ENCODE data around the gene ZNF445.

Gene ZNF445

GRCh38 chr3:44518782-44519156 lies 41.3 kb upstream of the ZNF445 start:
- Histone ChIP-seq H3K18ac (ENCODE audit: low read depth in 1 of 2, low read length in 2 of 2) (no peak overlapping the region), H3K4ac (ENCODE audit: low read depth in 1 of 2, low read length in 2 of 2) (no peak overlapping the region), H2AFZ (ENCODE audit: low read depth, low read length) (no peak overlapping the region), H3K27me3 (ENCODE audit: control insufficient read depth in 1 of 2, insufficient read depth in 1 of 2, low read length in 2 of 2) (peaks cover 0 to 36% of the 10 kb centered on the region in 2 experiments), H3K4me3 (ENCODE audit: insufficient read depth in 1 of 2, low read depth in 1 of 2, low read length in 2 of 2) (no peak overlapping the region), H3K23ac (ENCODE audit: low read length in 2 of 2) (no peak overlapping the region), H3K27ac (ENCODE audit: low read length, poor library complexity, severe bottlenecking) (no peak overlapping the region), H2AK5ac (ENCODE audit: low read length, severe bottlenecking) (no peak overlapping the region), H3K9me3 (ENCODE audit: control insufficient read depth, low read length) (peaks cover 5% of the 10 kb centered on the region), H3K36me3 (ENCODE audit: control insufficient read depth in 1 of 2, insufficient read depth in 2 of 2, low read depth in 1 of 2, low read length in 2 of 2) (no peaks in the 10 kb centered on the region), H3K79me1 (replicated peaks; ENCODE audit: low read length, poor library complexity, severe bottlenecking) (no peaks in the 10 kb centered on the region), H3K9ac (ENCODE audit: low read length) (no peak overlapping the region), H4K8ac (ENCODE audit: low read length) (no peak overlapping the region), H2BK12ac (ENCODE audit: low read length in 2 of 2) (no peak overlapping the region), H2BK15ac (ENCODE audit: low read depth, poor library complexity, severe bottlenecking) (no peak overlapping the region), H3K4me2 (ENCODE audit: low read length, poor library complexity, severe bottlenecking) (no peak overlapping the region), H3K4me1 (ENCODE audit: control insufficient read depth, insufficient read depth, low read depth, low read length) (no peaks in the 10 kb centered on the region), H2BK5ac (ENCODE audit: low read depth, low read length, poor library complexity, severe bottlenecking) (no peak overlapping the region), H4K91ac (ENCODE audit: low read length) (no peak overlapping the region), H3K14ac (ENCODE audit: low read length in 2 of 2) (no peak overlapping the region), H2BK120ac (ENCODE audit: low read depth, low read length) (no peak overlapping the region)
- 83% methylated on average over 1 of the region's 2 CpGs for WGBS
- DNase-seq = no peak

- Histone ChIP-seq H3K4me3 (ENCODE audit: insufficient read depth in 1 of 2, low read depth in 1 of 2, low read length in 2 of 2) (no peak overlapping the region), H3K18ac (ENCODE audit: low read depth in 1 of 2, low read length in 2 of 2) (no peak overlapping the region), H4K91ac (ENCODE audit: low read length) (no peak overlapping the region), H3K79me1 (replicated peaks; ENCODE audit: low read length, poor library complexity, severe bottlenecking) (no peaks in the 10 kb centered on the region), H3K36me3 (ENCODE audit: control insufficient read depth in 1 of 2, insufficient read depth in 2 of 2, low read depth in 1 of 2, low read length in 2 of 2) (no peaks in the 10 kb centered on the region), H4K8ac (ENCODE audit: low read length) (no peak overlapping the region), H2AFZ (ENCODE audit: low read depth, low read length) (no peak overlapping the region), H3K27ac (ENCODE audit: low read length, poor library complexity, severe bottlenecking) (no peak overlapping the region), H3K23ac (ENCODE audit: low read length in 2 of 2) (no peak overlapping the region), H3K9ac (ENCODE audit: low read length) (no peak overlapping the region), H3K27me3 (ENCODE audit: control insufficient read depth in 1 of 2, insufficient read depth in 1 of 2, low read length in 2 of 2) (peaks cover 0 to 29% of the 10 kb centered on the region in 2 experiments), H2BK15ac (ENCODE audit: low read depth, poor library complexity, severe bottlenecking) (no peak overlapping the region), H2BK5ac (ENCODE audit: low read depth, low read length, poor library complexity, severe bottlenecking) (no peak overlapping the region), H3K4ac (ENCODE audit: low read depth in 1 of 2, low read length in 2 of 2) (no peak overlapping the region), H3K4me2 (ENCODE audit: low read length, poor library complexity, severe bottlenecking) (no peak overlapping the region), H2BK12ac (ENCODE audit: low read length in 2 of 2) (no peak overlapping the region), H2BK120ac (ENCODE audit: low read depth, low read length) (no peak overlapping the region), H3K14ac (ENCODE audit: low read length in 2 of 2) (no peak overlapping the region), H3K4me1 (ENCODE audit: control insufficient read depth, insufficient read depth, low read depth, low read length) (peaks cover under 1% of the 10 kb centered on the region), H3K9me3 (ENCODE audit: control insufficient read depth, low read length) (peaks cover 5% of the 10 kb centered on the region), H2AK5ac (ENCODE audit: low read length, severe bottlenecking) (no peak overlapping the region)
- WGBS = 82% methylated on average over 2 of the region's 3 CpGs
- DNase-seq = no peak
These were observed 38.8 kb upstream of the ZNF445 start for GRCh38 chr3:44516230-44516629.

- no peak overlapping the region for H2BK5ac ChIP-seq (ENCODE audit: low read depth, low read length, poor library complexity, severe bottlenecking)
- no peak overlapping the region for H2BK15ac ChIP-seq (ENCODE audit: low read depth, poor library complexity, severe bottlenecking)
- H3K79me1 ChIP-seq (replicated peaks; ENCODE audit: low read length, poor library complexity, severe bottlenecking) = peaks cover 4% of the 10 kb centered on the region
- no peak overlapping the region for H3K4me2 ChIP-seq (ENCODE audit: low read length, poor library complexity, severe bottlenecking)
- H2AFZ ChIP-seq (ENCODE audit: low read depth, low read length) = no peak overlapping the region
- WGBS = 43% methylated on average over 3 of the region's 3 CpGs
- no peak overlapping the region for H3K23ac ChIP-seq (ENCODE audit: low read length in 2 of 2)
- no peaks in the 10 kb centered on the region for H3K36me3 ChIP-seq (ENCODE audit: control insufficient read depth in 1 of 2, insufficient read depth in 2 of 2, low read depth in 1 of 2, low read length in 2 of 2)
- H3K4me3 ChIP-seq (ENCODE audit: insufficient read depth in 1 of 2, low read depth in 1 of 2, low read length in 2 of 2) = no peak overlapping the region
- peaks cover 5% of the 10 kb centered on the region for H3K9me3 ChIP-seq (ENCODE audit: control insufficient read depth, low read length)
- H3K27me3 ChIP-seq (ENCODE audit: control insufficient read depth in 1 of 2, insufficient read depth in 1 of 2, low read length in 2 of 2) = peaks cover 0 to 11% of the 10 kb centered on the region in 2 experiments
- no peak overlapping the region for H2BK120ac ChIP-seq (ENCODE audit: low read depth, low read length)
- no peak overlapping the region for H3K27ac ChIP-seq (ENCODE audit: low read length, poor library complexity, severe bottlenecking)
- no peak overlapping the region for H3K4ac ChIP-seq (ENCODE audit: low read depth in 1 of 2, low read length in 2 of 2)
- no peak overlapping the region for H4K8ac ChIP-seq (ENCODE audit: low read length)
- H4K91ac ChIP-seq (ENCODE audit: low read length) = no peak overlapping the region
- no peak overlapping the region for H3K9ac ChIP-seq (ENCODE audit: low read length)
- H3K4me1 ChIP-seq (ENCODE audit: control insufficient read depth, insufficient read depth, low read depth, low read length) = peaks cover 5% of the 10 kb centered on the region
- no peak for DNase-seq
- H2BK12ac ChIP-seq (ENCODE audit: low read length in 2 of 2) = no peak overlapping the region
- no peak overlapping the region for H3K14ac ChIP-seq (ENCODE audit: low read length in 2 of 2)
- H2AK5ac ChIP-seq (ENCODE audit: low read length, severe bottlenecking) = no peak overlapping the region
- H3K18ac ChIP-seq (ENCODE audit: low read depth in 1 of 2, low read length in 2 of 2) = no peak overlapping the region
These were observed 36.0 kb upstream of the ZNF445 start for GRCh38 chr3:44513513-44513912.

- peaks cover 5% of the 10 kb centered on the region for H3K9me3 ChIP-seq (ENCODE audit: control insufficient read depth, low read length)
- peaks cover 5% of the 10 kb centered on the region for H3K4me1 ChIP-seq (ENCODE audit: control insufficient read depth, insufficient read depth, low read depth, low read length)
- peak; percentile 37 for DNase-seq
- H3K4me2 ChIP-seq (ENCODE audit: low read length, poor library complexity, severe bottlenecking) = peak overlapping the region; percentile 64
- H3K9ac ChIP-seq (ENCODE audit: low read length) = peak overlapping the region; percentile 93
- H2BK12ac ChIP-seq (ENCODE audit: low read length in 2 of 2) = no peak overlapping the region
- no peak overlapping the region for H3K23ac ChIP-seq (ENCODE audit: low read length in 2 of 2)
- peak overlapping the region; percentile 32 for H4K8ac ChIP-seq (ENCODE audit: low read length)
- H3K27me3 ChIP-seq (ENCODE audit: control insufficient read depth in 1 of 2, insufficient read depth in 1 of 2, low read length in 2 of 2) = peaks cover 0 to 5% of the 10 kb centered on the region in 2 experiments
- H4K91ac ChIP-seq (ENCODE audit: low read length) = no peak overlapping the region
- no peak overlapping the region for H3K14ac ChIP-seq (ENCODE audit: low read length in 2 of 2)
- no peak overlapping the region for H2BK120ac ChIP-seq (ENCODE audit: low read depth, low read length)
- H3K36me3 ChIP-seq (ENCODE audit: control insufficient read depth in 1 of 2, insufficient read depth in 2 of 2, low read depth in 1 of 2, low read length in 2 of 2) = peaks cover 0 to 2% of the 10 kb centered on the region in 2 experiments
- no peak overlapping the region for H2AFZ ChIP-seq (ENCODE audit: low read depth, low read length)
- H3K18ac ChIP-seq (ENCODE audit: low read depth in 1 of 2, low read length in 2 of 2) = peak overlapping the region in 1 of 2 experiments; percentile 42
- 25% methylated on average over 4 of the region's 4 CpGs for WGBS
- H3K27ac ChIP-seq (ENCODE audit: low read length, poor library complexity, severe bottlenecking) = peak overlapping the region; percentile 73
- no peak overlapping the region for H2BK15ac ChIP-seq (ENCODE audit: low read depth, poor library complexity, severe bottlenecking)
- no peak overlapping the region for H2AK5ac ChIP-seq (ENCODE audit: low read length, severe bottlenecking)
- H3K4me3 ChIP-seq (ENCODE audit: insufficient read depth in 1 of 2, low read depth in 1 of 2, low read length in 2 of 2) = peak overlapping the region; percentile 72 to 91
- H2BK5ac ChIP-seq (ENCODE audit: low read depth, low read length, poor library complexity, severe bottlenecking) = no peak overlapping the region
- H3K79me1 ChIP-seq (replicated peaks; ENCODE audit: low read length, poor library complexity, severe bottlenecking) = peaks cover 19% of the 10 kb centered on the region
- H3K4ac ChIP-seq (ENCODE audit: low read depth in 1 of 2, low read length in 2 of 2) = peak overlapping the region in 1 of 2 experiments; percentile 38
These were observed 33.7 kb upstream of the ZNF445 start for GRCh38 chr3:44511238-44511566.
